NB4 (cell line): ENCODE data around the gene CAPN10.
"Not testable (repeated sequence)": the region's sequence is repeated elsewhere in the genome, so short reads cannot be mapped to it uniquely, and the experiment has no call there.

Source experiments
- DNase-seq: peaks from one replicate; pipeline ENCODE4 v3.0.0; 2010; ENCODE audit warnings: low read depth
- H3K4me3 ChIP-seq: one replicate; pipeline ENCODE4 v1.5.1; 2011; ENCODE audit warnings: mild to moderate bottlenecking, low read depth, low read length, moderate library complexity
- MYC ChIP-seq: IDR thresholded peaks from 2 replicates; pipeline ENCODE4 v1.6.1; 2011; ENCODE audit warnings: low read depth, low read length
- POLR2A ChIP-seq: IDR thresholded peaks from 2 replicates; pipeline ENCODE4 v1.6.1; 2011; ENCODE audit warnings: mild to moderate bottlenecking; ENCODE audit not compliant: insufficient read length; ENCODE audit errors: extremely low read depth
- TF ChIP-seq, protein P1 (sequence below): IDR thresholded peaks from one replicate; pipeline ENCODE4 v1.5.1; 2012; ENCODE audit warnings: low read depth, low read length
- TF ChIP-seq, protein P2 (sequence below): IDR thresholded peaks from 2 replicates; pipeline ENCODE4 v1.6.1; 2011; ENCODE audit warnings: low read depth, low read length

Gene CAPN10

DNA sequence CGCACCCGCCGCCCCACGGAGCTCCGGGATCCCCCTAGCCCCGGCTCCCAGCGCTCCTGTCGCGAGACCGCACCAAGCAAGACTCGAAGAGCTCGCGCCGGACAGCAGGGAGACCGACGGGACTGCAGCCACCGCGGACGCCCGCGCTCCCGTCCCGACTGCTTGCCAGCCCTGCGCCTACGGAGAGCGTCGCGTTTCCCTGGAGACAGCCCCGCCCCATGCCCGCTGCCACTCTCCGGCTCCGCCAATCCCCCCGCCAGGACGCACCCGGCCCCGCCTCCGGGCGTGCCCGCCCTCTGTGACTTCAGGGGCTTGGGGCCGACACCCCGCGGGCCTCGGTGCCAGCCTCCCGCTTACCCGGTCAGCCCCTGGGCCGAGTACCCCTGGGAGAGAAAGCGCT is 28.7 kb upstream of the CAPN10 start, which contains the start of gene ANKMY1:
Gene ANKMY1, minus strand, starts transcription at position 181 of the 400 bp plus-strand sequence. CDS start 653 bp downstream, outside the sequence.
- DNase-seq: no peak
- H3K4me3 ChIP-seq: peak within 1 kb of the TSS; percentile 87
- no peak for TF ChIP-seq MYC

DNA sequence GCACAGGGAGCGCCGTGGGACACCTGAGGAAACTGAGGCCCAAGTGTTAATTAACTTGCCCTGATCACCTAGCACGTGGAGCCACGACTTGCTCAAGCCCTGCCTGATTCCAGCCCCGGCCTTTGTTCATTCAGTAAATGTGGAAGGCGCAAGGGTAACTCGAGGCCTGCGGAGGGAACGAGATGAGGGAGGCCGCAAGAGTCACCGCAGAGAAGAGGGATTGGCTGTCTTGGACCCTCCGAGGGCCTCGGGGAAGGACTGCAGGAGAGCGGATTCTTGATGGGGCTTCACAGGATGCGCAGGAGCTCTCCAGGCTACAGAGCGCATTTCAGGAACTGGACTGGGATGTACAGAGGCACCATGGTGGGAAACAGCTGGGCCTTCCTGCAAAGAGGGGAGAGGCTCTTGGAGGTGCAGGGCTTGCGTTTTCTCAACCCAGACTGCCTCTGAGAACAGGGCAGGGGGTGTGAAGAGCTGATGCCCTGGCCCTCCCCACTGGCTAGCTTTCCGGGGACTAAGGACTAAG is 28.2 kb upstream of the CAPN10 start:
- TF ChIP-seq MYC (no peak), POLR2A (no peak)
- TF ChIP-seq, protein P1, sequence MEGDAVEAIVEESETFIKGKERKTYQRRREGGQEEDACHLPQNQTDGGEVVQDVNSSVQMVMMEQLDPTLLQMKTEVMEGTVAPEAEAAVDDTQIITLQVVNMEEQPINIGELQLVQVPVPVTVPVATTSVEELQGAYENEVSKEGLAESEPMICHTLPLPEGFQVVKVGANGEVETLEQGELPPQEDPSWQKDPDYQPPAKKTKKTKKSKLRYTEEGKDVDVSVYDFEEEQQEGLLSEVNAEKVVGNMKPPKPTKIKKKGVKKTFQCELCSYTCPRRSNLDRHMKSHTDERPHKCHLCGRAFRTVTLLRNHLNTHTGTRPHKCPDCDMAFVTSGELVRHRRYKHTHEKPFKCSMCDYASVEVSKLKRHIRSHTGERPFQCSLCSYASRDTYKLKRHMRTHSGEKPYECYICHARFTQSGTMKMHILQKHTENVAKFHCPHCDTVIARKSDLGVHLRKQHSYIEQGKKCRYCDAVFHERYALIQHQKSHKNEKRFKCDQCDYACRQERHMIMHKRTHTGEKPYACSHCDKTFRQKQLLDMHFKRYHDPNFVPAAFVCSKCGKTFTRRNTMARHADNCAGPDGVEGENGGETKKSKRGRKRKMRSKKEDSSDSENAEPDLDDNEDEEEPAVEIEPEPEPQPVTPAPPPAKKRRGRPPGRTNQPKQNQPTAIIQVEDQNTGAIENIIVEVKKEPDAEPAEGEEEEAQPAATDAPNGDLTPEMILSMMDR: no peak
- TF ChIP-seq, protein P2, sequence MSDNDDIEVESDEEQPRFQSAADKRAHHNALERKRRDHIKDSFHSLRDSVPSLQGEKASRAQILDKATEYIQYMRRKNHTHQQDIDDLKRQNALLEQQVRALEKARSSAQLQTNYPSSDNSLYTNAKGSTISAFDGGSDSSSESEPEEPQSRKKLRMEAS: no peak
- no peak for DNase-seq
- H3K4me3 ChIP-seq: peak overlapping the region; percentile 87

DNA sequence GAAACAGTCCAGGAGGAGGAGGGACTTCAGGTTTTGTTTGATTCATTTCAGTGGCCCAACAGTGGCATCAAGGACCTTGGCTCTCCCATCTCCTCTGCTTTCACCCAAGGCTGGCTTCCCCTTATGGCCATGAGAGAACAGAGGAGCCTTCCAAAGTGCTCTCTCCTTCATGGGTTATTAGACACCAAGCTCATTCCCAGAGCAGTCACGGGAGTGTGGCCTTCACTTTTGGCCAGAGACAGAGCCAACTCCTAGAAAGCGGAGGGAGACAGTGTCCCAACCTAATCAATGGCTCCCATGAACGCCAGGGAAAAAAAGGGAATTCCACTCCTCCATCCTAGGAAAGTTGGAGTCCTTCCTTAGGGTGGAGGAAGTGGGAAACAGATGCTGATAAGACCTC is 27.2 kb upstream of the CAPN10 start:
- TF ChIP-seq POLR2A: no peak
- TF ChIP-seq, protein P1: no peak
- TF ChIP-seq, protein P2: no peak
- no peak for TF ChIP-seq MYC
- DNase-seq: peak; percentile 44
- H3K4me3 ChIP-seq: peak overlapping the region; percentile 87

DNA sequence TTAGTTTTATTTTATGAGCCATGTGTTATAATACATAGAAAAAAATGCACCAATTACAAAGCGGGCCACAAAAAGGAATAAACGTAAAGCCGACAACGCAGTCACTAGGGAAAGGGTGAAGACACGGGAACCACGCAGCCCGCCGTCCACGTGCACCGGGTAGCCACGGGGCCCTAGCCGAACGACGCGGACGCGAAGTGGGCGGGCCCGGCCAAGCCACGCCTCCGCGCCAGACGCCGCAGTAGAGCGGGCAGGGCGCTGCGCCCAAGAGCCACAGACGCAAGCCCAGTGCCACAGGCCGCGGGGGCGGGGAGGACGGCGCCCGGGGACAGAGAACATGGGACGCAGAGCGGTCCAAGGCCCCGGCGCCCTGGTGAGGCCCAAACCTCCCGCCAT is 26.5 kb upstream of the CAPN10 start, which contains the start of gene DUSP28:
Gene DUSP28, plus strand, starts transcription at position 274 of the 396 bp plus-strand sequence. CDS start 328 bp downstream, outside the sequence.
- TF ChIP-seq, protein P1: no peak
- TF ChIP-seq, protein P2: peak; percentile 98
- peak; percentile 99 for TF ChIP-seq MYC
- TF ChIP-seq POLR2A: peak; percentile 68
- H3K4me3 ChIP-seq: peak within 1 kb of the TSS; percentile 87
- DNase-seq: peak; percentile 95

DNA sequence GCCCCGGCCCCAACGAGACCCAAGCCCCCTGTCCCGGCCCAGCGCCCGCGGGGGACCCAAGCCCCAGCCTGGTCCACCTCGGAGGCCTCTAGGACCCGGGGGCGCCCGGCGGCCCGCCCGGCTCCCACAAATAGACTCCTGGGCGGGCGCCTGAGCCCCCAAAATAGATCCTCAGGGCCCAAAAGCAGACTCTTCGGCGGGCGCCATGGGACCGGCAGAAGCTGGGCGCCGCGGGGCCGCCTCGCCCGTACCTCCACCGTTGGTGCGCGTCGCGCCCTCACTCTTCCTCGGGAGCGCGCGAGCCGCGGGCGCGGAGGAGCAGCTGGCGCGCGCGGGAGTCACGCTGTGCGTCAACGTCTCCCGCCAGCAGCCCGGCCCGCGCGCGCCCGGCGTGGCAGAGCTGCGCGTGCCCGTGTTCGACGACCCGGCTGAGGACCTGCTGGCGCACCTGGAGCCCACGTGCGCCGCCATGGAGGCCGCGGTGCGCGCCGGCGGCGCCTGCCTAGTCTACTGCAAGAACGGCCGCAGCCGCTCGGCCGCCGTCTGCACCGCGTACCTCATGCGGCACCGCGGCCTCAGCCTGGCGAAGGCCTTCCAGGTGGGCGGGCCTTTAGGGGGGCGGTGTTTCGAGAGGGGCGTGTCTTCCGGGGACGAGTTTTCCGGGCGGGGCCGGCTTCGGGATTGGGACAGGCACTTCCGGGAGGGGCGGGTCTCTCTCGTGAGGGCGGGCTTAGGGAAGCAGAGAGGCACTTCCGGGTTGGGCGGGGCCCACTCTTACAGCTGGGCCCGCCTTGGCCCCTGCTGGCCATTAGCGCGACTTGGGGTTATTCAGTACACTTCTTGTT is 25.8 kb upstream of the CAPN10 start:
- peak; percentile 98 for DNase-seq
- H3K4me3 ChIP-seq: peak overlapping the region; percentile 87
- peak; percentile 96 for TF ChIP-seq POLR2A
- peak; percentile 83 for TF ChIP-seq MYC
- TF ChIP-seq, protein P2: peak; percentile 78
- TF ChIP-seq, protein P1: no peak

DNA sequence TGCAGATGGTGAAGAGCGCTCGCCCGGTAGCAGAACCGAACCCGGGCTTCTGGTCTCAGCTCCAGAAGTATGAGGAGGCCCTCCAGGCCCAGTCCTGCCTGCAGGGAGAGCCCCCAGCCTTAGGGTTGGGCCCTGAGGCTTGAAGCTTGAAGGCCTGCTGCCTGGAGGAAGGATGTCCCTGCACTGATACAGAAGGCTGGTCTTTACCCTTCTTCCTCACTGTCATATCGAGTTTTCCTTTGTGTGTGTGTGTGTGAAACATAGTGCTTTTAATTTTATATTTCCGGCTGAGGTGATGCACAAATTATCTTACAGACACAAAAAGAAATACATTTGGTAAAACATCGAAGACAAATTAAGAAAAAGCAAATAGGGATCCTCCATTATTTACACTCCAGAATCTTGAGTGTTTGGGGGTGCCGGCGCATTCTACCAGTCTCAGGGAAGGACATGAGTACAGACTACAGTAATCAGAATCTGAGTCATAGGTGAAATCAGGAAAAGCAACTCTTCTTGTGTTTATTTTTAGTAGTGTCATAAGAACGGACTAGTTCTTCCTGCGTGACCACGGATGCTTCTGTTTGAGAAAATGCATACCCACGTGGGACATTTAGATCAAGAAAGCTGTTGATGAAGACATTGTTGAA is 25.1 kb upstream of the CAPN10 start:
- TF ChIP-seq, protein P1: no peak
- TF ChIP-seq, protein P2: no peak
- no peak for TF ChIP-seq MYC
- DNase-seq: peak; percentile 48
- H3K4me3 ChIP-seq: peak overlapping the region; percentile 84

DNA sequence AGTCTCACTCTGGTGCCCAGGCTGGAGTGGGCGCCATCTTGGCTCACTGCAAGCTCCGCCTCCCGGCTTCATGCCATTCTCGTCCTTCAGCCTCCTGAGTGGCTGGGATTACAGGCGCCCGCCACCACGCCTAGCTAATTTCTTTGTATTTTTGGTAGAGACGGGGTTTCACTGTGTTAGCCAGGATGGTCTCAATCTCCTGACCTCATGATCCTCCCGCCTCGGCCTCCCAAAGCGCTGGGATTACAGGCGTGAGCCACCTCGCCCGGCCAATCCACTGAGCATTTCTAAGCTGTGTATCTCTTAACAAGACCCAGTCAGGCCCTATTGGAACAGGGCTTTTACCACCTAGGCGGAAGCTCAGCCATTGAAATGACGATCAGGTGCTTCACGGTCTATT is 23.3 kb upstream of the CAPN10 start:
- H3K4me3 ChIP-seq, DNase-seq: not testable (repeated sequence)
